Measurements from ENCODE around the gene LCT. TPM values are rescaled to one million over a fixed set of nuclear protein-coding genes. Genes with fewer than 3 reads are reported as not detected.
A peak's percentile ranks its signal among the peaks of the same experiment; 100 is the strongest.

LCT gene
- total RNA-seq, 2 donors from 2014 or later: 0.11 TPM

- H3K9ac ChIP-seq (ENCODE audit: extremely low read depth, low read length, poor library complexity, severe bottlenecking): peak within 1 kb of the TSS; percentile 92
- peaks cover 8% of the 10 kb centered on the region for H3K36me3 ChIP-seq (ENCODE audit: control insufficient read depth, insufficient read depth, low read length)
- H3K9me3 ChIP-seq (ENCODE audit: control insufficient read depth, low read length): peaks cover 5% of the 10 kb centered on the region
- H3K4me1 ChIP-seq (ENCODE audit: control insufficient read depth, insufficient read depth, low read length): no peaks in the 10 kb centered on the region
- WGBS, 2 experiments (ENCODE audit: insufficient coverage in 1 of 2, insufficient read length in 1 of 2): 1% methylated on average over 53 to 93 of the region's 93 CpGs
- H3K27ac ChIP-seq (ENCODE audit: low read depth, low read length): peak within 1 kb of the TSS; percentile 98
- Mint-ChIP-seq H3K27me3 (ENCODE audit: insufficient read depth) (peaks cover 6% of the 10 kb centered on the region), H3K9me3 (peaks cover 5% of the 10 kb centered on the region), H3K4me3 (peak within 1 kb of the TSS; percentile 89), H3K4me1 (peaks cover 15% of the 10 kb centered on the region), H3K36me3 (ENCODE audit: low read depth) (peaks cover 7% of the 10 kb centered on the region), H3K27ac (peak within 1 kb of the TSS; percentile 99)
- TF ChIP-seq CTCF (conservative IDR thresholded peaks at IDR 0.05): peak; percentile 85
- peak within 1 kb of the TSS; percentile 88 for H3K4me3 ChIP-seq (ENCODE audit: low read length)
- peaks cover 4% of the 10 kb centered on the region for H3K27me3 ChIP-seq (ENCODE audit: control insufficient read depth, insufficient read depth, low read length, poor library complexity, severe bottlenecking)
- peak; percentile 99 for DNase-seq
These were observed 95.3 kb downstream of the LCT start, which contains the start of gene UBXN4 for GRCh38 chr2:135741395-135742324. TSS of gene UBXN4 (plus strand) at chr2:135741855. CDS start at chr2:135741930, 75 bp downstream.

GRCh38 chr2:135741043-135741394, 96.0 kb downstream of the LCT start:
- Mint-ChIP-seq H3K4me1 (peaks cover 17% of the 10 kb centered on the region), H3K9me3 (peaks cover 5% of the 10 kb centered on the region), H3K27ac (peak overlapping the region; percentile 38), H3K27me3 (ENCODE audit: insufficient read depth) (peaks cover 10% of the 10 kb centered on the region), H3K36me3 (ENCODE audit: low read depth) (peaks cover 1% of the 10 kb centered on the region), H3K4me3 (peak overlapping the region; percentile 89)
- peaks cover 5% of the 10 kb centered on the region for H3K9me3 ChIP-seq (ENCODE audit: control insufficient read depth, low read length)
- H3K4me1 ChIP-seq (ENCODE audit: control insufficient read depth, insufficient read depth, low read length): no peaks in the 10 kb centered on the region
- no peak overlapping the region for H3K9ac ChIP-seq (ENCODE audit: extremely low read depth, low read length, poor library complexity, severe bottlenecking)
- peaks cover 4% of the 10 kb centered on the region for H3K27me3 ChIP-seq (ENCODE audit: control insufficient read depth, insufficient read depth, low read length, poor library complexity, severe bottlenecking)
- DNase-seq: no peak
- no peak overlapping the region for H3K27ac ChIP-seq (ENCODE audit: low read depth, low read length)
- peaks cover 2% of the 10 kb centered on the region for H3K36me3 ChIP-seq (ENCODE audit: control insufficient read depth, insufficient read depth, low read length)
- WGBS, 2 experiments (ENCODE audit: insufficient coverage in 1 of 2, insufficient read length in 1 of 2): 88 to 90% methylated on average over 11 of the region's 11 CpGs
- H3K4me3 ChIP-seq (ENCODE audit: low read length): no peak overlapping the region
- TF ChIP-seq CTCF (conservative IDR thresholded peaks at IDR 0.05): no peak

GRCh38 chr2:135740206-135740605, 96.8 kb downstream of the LCT start:
- peaks cover 5% of the 10 kb centered on the region for H3K9me3 ChIP-seq (ENCODE audit: control insufficient read depth, low read length)
- H3K4me1 ChIP-seq (ENCODE audit: control insufficient read depth, insufficient read depth, low read length): no peaks in the 10 kb centered on the region
- no peak for TF ChIP-seq CTCF (conservative IDR thresholded peaks at IDR 0.05)
- no peak for DNase-seq
- no peak overlapping the region for H3K9ac ChIP-seq (ENCODE audit: extremely low read depth, low read length, poor library complexity, severe bottlenecking)
- peaks cover 4% of the 10 kb centered on the region for H3K27me3 ChIP-seq (ENCODE audit: control insufficient read depth, insufficient read depth, low read length, poor library complexity, severe bottlenecking)
- no peak overlapping the region for H3K4me3 ChIP-seq (ENCODE audit: low read length)
- H3K36me3 ChIP-seq (ENCODE audit: control insufficient read depth, insufficient read depth, low read length): no peaks in the 10 kb centered on the region
- no peak overlapping the region for H3K27ac ChIP-seq (ENCODE audit: low read depth, low read length)
- Mint-ChIP-seq H3K4me1 (peaks cover 17% of the 10 kb centered on the region), H3K27ac (no peak overlapping the region), H3K4me3 (no peak overlapping the region), H3K9me3 (peaks cover 5% of the 10 kb centered on the region), H3K27me3 (ENCODE audit: insufficient read depth) (peaks cover 10% of the 10 kb centered on the region), H3K36me3 (ENCODE audit: low read depth) (no peaks in the 10 kb centered on the region)
- 91 to 98% methylated on average over 3 of the region's 3 CpGs for WGBS, 2 experiments (ENCODE audit: insufficient coverage in 1 of 2, insufficient read length in 1 of 2)

Other genes with a start within 250 kb of the LCT start
- gene UBXN4, start 95.3 kb downstream of the LCT start, total RNA-seq: 10 to 100 TPM; 81.0 to 81.6 TPM
- gene MCM6, start 39.3 kb upstream of the LCT start, total RNA-seq: 100 to 1,000 TPM; 140 to 141 TPM
- gene DARS1, start 148.4 kb upstream of the LCT start, total RNA-seq: 10 to 100 TPM; 70.5 to 75.9 TPM

Measured in endodermal cell (in vitro differentiated cells).